Measurements from ENCODE around the gene SLC47A2.
A peak's percentile ranks its signal among the peaks of the same experiment; 100 is the strongest.
"Not testable (repeated sequence)": the region's sequence is repeated elsewhere in the genome, so short reads cannot be mapped to it uniquely, and the experiment has no call there.

Gene SLC47A2

GRCh38 chr17:19670908-19671307, 45.5 kb downstream of the SLC47A2 start:
- DNase-seq (ENCODE audit: low spot score): no peak

- DNase-seq (ENCODE audit: low spot score): not testable (repeated sequence)
These were observed 46.7 kb downstream of the SLC47A2 start for GRCh38 chr17:19669680-19670079.

- no peak for DNase-seq (ENCODE audit: low spot score)
These were observed 51.6 kb downstream of the SLC47A2 start for GRCh38 chr17:19664821-19665181.

DNA sequence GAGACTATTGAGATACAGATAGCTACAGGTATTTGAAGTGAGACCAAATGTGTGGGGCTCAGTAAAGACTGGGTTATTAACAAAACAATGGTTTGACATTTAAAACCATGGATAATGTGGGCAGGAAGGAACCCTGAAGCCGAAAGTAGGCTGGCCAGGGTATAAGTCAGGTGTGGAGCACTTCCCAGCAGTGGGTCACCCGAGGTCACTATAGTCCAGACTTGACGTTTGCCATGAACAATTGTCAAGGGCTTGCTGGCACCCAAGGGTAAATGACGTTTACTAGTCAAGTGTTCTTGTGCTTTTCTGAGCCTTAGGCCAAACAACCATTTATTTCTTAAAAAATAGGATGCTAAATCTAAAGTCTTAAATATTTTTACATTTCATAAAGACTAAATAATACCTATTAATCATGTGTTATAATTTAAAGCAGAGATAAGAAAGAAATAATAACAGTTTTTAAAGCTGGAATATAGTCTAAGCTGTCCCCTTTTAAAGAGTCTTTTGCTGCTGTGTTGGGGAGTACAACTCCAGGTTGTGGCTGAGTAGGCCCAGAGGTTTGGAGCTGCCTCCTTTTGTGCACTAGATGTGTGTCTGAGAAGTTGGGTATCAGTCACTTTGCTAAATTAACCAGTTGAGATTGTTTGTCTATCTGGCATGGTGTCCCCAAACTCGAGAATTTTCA, 52.1 kb downstream of the SLC47A2 start:
- DNase-seq (ENCODE audit: low spot score): no peak

DNA sequence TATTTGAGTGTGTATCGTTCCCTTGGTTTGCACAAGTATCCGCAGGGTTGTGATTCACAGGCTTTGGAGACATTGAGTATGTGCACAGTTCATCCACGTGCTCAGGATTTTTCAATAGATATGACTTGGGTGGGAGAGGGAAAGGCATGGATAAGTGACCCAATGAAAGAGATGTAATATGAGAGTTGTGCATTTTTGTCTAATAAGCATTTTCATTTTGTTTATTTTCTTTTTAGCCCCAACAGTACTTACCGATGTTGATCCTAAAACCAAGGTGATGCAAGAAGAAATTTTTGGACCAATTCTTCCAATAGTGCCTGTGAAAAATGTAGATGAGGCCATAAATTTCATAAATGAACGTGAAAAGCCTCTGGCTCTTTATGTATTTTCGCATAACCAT, 53.3 kb downstream of the SLC47A2 start:
- DNase-seq (ENCODE audit: low spot score): no peak

- DNase-seq (ENCODE audit: low spot score): no peak
These were observed 55.3 kb downstream of the SLC47A2 start for GRCh38 chr17:19661121-19661520.

DNA sequence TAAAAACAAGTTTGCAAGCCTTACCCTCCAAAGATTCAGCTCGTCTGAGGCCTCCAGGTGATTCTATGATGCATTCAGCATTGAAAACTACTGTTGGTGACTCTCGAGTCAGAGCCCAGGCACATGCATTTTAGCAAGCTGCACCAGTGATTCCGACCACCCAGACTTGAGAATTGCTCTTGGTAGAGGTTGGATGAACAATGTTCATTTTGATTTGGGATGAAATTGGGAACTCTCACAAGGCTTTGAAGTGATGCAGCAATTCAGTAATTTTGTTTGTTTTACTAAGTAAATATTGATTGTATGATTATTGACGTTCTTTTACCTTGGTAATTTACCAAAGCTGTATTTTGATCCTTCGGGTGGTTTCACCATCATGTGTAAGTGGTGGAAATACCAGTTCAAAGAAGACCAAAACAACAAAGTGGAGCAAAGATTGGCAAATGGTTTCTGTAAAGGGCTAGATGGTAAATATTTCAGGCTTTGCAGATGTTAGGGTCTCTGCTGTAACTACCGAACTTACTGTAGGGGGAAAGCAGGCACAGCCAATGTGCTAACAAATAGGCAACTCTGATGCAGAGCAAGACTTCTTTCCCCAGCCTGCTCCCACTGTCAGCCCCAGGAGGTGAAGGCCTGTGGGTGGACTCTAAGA, 56.0 kb downstream of the SLC47A2 start:
- DNase-seq (ENCODE audit: low spot score): no peak

- DNase-seq (ENCODE audit: low spot score): no peak
These were observed 56.8 kb downstream of the SLC47A2 start for GRCh38 chr17:19659366-19660177.

GRCh38 chr17:19656851-19657581, 59.4 kb downstream of the SLC47A2 start:
- DNase-seq (ENCODE audit: low spot score): no peak

DNA sequence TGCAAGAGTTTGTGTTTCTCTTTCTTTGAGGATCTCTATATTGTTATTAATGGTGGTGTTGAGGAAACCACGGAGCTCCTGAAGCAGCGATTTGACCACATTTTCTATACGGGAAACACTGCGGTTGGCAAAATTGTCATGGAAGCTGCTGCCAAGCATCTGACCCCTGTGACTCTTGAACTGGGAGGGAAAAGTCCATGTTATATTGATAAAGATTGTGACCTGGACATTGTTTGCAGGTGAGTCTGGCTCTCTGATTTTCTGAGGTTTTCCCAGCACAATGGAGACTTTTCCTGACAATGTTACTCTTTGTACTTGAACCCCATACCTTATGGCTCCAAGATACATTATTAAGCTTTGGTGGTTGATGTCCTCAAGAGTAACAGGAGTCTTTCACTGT, 60.0 kb downstream of the SLC47A2 start:
- no peak for DNase-seq (ENCODE audit: low spot score)

DNA sequence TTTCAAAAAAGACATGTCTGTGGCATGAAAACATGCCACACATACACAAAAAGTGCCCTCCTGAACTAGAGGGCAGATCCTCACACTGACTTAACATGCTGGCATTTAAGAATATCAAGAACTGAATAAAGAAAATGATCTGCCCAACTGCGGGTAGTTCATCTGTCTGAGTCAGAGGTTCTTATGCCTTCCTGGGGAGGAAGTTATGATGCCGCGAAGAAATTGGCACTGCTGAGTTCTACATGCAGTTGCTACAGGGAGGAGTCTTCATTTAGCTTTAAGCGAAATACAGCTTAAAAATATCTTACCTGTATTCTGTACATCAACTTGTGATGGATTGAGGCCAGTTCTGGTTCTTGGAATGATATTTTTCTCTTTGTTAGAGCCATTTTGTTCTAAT, 61.5 kb downstream of the SLC47A2 start:
- DNase-seq (ENCODE audit: low spot score): no peak

DNA sequence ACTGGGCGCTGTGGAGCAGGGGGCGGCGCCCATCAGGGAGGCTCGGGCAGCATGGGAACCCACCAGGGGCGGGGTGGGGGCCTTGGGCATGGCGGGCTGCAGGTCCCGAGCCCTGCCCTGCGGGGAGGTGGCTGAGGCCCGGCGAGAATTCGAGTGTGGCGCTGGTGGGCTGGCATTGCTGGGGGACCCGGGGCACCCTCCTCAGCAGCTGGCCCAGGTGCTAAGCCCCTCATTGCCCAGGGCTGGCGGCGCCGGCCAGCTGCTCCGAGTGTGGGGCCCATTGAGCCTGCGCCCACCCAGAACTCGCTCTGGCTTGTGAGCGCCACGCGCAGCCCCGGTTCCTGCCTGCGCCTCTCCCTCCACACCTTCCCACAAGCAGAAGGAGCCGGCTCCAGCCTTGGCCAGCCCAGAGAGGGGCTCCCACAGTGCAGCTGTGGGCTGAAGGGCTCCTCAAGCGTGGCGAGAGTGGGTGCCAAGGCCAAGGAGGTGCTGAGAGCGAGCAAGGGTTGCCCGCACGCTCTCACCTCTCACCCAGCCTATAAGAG, 62.0 kb downstream of the SLC47A2 start:
- DNase-seq (ENCODE audit: low spot score): no peak

- DNase-seq (ENCODE audit: low spot score): no peak
These were observed 63.8 kb downstream of the SLC47A2 start for GRCh38 chr17:19652595-19652994.

DNA sequence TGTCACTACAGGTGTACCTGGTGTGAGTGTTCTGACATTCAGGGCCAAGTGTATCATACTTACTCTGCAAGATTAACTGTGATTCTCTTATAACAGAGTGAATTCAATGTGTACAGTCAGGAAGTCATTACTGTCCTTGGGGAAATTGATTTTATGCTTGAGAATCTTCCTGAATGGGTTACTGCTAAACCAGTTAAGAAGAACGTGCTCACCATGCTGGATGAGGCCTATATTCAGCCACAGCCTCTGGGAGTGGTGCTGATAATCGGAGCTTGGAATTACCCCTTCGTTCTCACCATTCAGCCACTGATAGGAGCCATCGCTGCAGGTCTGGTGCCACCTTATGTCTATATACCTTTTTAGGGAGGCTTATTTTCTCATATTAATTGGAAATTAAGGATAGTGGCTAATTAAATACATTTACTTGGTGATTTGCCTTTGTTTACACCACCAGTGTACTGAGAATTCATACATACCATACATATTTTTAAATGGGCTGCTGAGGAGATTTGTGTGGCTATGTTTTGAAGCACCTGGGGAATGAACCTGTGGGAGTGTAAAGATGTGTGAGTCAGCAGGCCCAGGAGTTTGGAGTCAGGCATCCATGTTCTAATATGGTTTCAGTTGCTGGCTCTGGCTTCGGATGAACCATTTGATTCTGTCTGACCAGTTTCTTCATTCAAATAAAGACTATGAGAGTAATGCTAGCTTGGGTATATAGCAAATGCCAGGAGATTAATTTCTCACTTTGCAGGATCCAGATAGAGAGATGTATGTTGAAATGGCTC, 64.7 kb downstream of the SLC47A2 start:
- no peak for DNase-seq (ENCODE audit: low spot score)

DNA sequence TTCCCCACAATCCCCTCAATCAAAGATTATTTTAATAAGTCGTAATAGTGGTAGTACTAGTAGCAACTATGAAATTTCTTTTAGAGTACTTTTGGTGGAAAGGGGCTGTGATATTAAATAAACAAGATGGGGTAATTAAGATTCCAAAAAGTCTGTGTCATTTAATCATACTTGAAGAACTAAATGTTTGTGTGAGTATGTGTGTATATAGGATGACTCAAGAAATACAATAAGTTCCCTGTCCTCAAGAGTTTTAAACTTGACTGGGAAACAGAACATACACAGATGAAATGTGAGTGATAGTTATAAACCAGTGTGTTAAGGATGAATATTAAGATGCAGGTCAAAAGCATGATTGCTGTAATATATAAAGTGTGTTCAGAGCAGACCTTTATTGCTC, 65.6 kb downstream of the SLC47A2 start:
- no peak for DNase-seq (ENCODE audit: low spot score)

GRCh38 chr17:19649274-19649541, 67.2 kb downstream of the SLC47A2 start:
- DNase-seq (ENCODE audit: low spot score): no peak

- DNase-seq (ENCODE audit: low spot score): peak; percentile 99
These were observed 67.7 kb downstream of the SLC47A2 start, which contains the start of gene ALDH3A2 for GRCh38 chr17:19648475-19649273. Gene ALDH3A2, plus strand, starts transcription at chr17:19648751. Its CDS starts 221 bp downstream, at chr17:19648972.

DNA sequence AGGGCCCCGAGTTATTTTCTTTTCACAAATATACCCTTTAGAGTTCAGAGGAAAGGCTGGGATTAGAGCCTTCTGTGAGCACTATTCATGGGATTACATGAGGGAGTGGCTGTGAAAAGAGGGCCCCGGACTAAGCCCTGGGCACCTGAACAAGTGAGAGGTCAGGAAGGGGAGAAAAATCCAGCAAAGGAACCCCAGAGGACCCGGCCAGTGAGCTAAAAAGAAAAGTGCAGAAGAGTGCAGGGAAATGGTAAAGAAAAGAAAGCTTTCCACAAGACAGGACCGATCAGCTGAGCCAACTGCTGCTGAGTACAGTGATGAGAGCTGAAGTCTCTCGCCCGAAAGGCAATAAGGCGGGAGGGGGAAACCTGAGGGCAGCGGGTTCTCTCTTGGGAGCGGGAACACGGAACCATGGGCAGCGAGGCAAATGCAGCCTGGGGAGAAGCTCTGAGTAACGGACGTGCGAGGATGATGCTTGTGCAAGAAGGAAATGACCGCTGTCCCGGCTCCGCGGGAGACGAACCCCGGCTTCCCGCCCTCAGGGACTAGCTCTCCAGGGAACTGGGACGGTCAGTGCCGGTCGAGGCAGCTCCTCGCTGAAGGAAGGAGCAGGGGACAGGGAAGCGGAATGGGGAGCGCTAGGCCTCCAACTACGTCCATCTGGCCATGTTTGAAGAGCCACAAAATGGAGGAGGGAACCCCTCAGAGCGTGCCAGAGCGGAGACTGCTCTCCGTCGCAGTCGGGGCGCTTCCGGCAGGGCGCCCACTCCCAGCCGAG, 68.5 kb downstream of the SLC47A2 start:
- DNase-seq (ENCODE audit: low spot score): peak; percentile 68

DNA sequence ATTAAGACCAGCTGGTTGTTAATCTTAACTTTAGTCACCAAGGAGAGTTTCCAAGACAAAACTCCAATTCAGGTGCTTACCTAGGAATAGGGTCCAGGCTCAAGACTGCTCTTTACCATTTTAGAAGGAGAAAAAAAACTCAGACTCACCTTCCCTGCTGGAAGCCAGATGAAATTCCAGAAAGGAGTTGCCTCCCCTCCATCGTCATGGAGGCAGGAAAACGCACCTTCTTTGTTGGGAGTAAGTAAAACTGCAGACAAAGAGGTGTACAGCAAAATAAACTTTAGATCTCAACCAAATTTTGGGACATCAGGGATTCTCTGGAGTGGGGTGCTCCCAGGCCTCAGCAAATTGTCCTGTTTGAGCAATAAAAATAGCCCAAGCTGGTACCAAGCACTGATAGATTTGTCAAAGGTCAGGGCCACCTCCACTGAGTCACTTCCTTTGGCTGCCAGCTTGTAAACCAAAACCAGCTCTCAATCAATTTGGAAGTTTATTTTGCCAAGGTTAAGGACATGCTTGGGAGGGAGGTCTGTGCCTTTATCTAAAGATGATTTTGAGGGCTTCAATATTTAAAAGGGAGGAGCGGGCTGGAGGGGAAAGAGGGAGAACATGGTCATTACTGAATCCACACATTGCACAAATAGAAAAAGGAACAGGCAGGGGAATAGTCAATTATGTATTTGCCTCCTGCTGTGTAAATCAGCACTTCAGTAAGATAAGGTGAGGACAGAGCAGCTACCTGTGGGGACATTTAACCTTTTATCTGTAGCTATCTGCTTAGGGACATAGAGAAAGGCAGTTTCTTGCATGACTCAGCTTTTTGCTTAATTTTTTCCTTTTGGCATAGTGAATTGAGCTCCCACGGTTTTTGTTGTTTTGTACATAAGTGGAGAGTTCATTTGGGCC, 69.3 kb downstream of the SLC47A2 start:
- no peak for DNase-seq (ENCODE audit: low spot score)
